ENCODE measurements around the gene ASB8. TPM values are rescaled to one million over a fixed set of nuclear protein-coding genes. Genes with fewer than 3 reads are reported as not detected.

ASB8 gene
- polyA plus RNA-seq, 2 of the 4 experiments (the other 2 are of a cell fraction): 16.2 to 25.6 TPM

DNA sequence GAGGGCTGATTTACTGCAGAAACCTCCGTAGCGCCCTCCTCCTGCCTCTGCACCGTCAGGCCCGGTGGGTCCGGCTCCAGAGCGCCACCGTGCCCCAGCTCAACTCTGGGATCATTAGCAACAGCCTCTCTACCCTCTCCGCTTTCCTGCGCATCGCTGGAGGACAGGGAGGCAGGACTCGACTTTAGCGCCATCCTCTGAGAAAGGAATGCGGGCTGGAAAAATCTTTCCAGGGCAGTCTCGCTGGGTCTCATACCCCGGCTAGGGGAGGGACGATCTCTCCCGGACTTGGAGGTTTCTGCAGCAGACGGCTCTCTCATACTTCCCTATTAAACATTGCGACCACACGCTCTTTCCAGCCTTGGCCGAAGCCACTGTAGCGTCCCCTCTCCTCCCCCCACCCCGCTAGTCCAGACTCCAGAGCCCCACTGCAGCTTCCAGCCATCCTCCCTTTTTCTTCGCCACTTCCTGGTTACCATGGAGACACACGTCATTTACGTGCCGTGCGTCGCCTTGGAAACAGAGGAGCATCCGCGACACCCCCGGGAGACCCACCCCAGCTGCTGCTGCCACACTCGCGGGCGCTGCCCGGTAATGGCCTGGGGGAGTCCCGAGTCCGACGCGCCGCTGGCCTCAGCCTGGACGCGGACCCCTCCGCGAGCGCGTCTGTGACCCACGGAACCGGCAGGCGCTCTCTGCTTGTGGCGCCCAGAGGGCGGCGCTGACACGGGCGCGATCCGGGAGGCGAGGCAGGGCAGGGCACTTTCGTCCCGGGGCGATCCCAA is 26.0 kb upstream of the ASB8 start, which contains the start of gene CCDC184 (continued):
- TF ChIP-seq, protein P1, sequence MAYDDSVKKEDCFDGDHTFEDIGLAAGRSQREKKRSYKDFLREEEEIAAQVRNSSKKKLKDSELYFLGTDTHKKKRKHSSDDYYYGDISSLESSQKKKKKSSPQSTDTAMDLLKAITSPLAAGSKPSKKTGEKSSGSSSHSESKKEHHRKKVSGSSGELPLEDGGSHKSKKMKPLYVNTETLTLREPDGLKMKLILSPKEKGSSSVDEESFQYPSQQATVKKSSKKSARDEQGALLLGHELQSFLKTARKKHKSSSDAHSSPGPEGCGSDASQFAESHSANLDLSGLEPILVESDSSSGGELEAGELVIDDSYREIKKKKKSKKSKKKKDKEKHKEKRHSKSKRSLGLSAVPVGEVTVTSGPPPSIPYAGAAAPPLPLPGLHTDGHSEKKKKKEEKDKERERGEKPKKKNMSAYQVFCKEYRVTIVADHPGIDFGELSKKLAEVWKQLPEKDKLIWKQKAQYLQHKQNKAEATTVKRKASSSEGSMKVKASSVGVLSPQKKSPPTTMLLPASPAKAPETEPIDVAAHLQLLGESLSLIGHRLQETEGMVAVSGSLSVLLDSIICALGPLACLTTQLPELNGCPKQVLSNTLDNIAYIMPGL (CRISPR knock-in tag; IDR thresholded peaks at IDR 0.05; ENCODE audit: borderline replicate concordance): peak; percentile 83
- TF ChIP-seq JUN (IDR thresholded peaks at IDR 0.05) (peak in 1 of 2 experiments; percentile 58; a peak in 1 of 5 replicates), RARB (CRISPR knock-in tag; IDR thresholded peaks at IDR 0.05) (no peak), MYC (IDR thresholded peaks at IDR 0.05; ENCODE audit: borderline replicate concordance, low read length) (no peak), CBX2 (IDR thresholded peaks at IDR 0.05; ENCODE audit: borderline replicate concordance, low read depth) (no peak), TP53 (CRISPR knock-in tag; IDR thresholded peaks at IDR 0.05) (no peak), NPAS2 (CRISPR knock-in tag; IDR thresholded peaks at IDR 0.05; ENCODE audit: borderline replicate concordance) (no peak), CBX8 (IDR thresholded peaks at IDR 0.05) (no peak), RCOR1 (IDR thresholded peaks at IDR 0.05; ENCODE audit: low read depth, low read length) (no peak), NR3C1 (IDR thresholded peaks at IDR 0.05) (no peak), POLR2A (IDR thresholded peaks at IDR 0.05; ENCODE audit: low read length) (peak; percentile 47), ESRRA (IDR thresholded peaks at IDR 0.05; ENCODE audit: borderline replicate concordance, low read length) (no peak), PHF8 (IDR thresholded peaks at IDR 0.05; ENCODE audit: borderline replicate concordance, low read depth) (no peak; the same call in 1 of the 2 replicates), ZFP36 (IDR thresholded peaks at IDR 0.05; ENCODE audit: borderline replicate concordance, partially characterized antibody) (no peak), KDM5A (IDR thresholded peaks at IDR 0.05) (no peak), EHF (CRISPR knock-in tag; IDR thresholded peaks at IDR 0.05) (no peak), ZNF302 (CRISPR knock-in tag; IDR thresholded peaks at IDR 0.05) (no peak), MAZ (IDR thresholded peaks at IDR 0.05; ENCODE audit: borderline replicate concordance, low read depth, low read length) (no peak), RFX5 (IDR thresholded peaks at IDR 0.05) (peak; percentile 69; the same call in 1 of the 2 replicates), KDM1A (IDR thresholded peaks at IDR 0.05; ENCODE audit: low read depth) (peak; percentile 79; the same call in 1 of the 2 replicates), JUNB (IDR thresholded peaks at IDR 0.05) (no peak), SMC3 (IDR thresholded peaks at IDR 0.05) (peak; percentile 21)
- TF ChIP-seq, protein P2, sequence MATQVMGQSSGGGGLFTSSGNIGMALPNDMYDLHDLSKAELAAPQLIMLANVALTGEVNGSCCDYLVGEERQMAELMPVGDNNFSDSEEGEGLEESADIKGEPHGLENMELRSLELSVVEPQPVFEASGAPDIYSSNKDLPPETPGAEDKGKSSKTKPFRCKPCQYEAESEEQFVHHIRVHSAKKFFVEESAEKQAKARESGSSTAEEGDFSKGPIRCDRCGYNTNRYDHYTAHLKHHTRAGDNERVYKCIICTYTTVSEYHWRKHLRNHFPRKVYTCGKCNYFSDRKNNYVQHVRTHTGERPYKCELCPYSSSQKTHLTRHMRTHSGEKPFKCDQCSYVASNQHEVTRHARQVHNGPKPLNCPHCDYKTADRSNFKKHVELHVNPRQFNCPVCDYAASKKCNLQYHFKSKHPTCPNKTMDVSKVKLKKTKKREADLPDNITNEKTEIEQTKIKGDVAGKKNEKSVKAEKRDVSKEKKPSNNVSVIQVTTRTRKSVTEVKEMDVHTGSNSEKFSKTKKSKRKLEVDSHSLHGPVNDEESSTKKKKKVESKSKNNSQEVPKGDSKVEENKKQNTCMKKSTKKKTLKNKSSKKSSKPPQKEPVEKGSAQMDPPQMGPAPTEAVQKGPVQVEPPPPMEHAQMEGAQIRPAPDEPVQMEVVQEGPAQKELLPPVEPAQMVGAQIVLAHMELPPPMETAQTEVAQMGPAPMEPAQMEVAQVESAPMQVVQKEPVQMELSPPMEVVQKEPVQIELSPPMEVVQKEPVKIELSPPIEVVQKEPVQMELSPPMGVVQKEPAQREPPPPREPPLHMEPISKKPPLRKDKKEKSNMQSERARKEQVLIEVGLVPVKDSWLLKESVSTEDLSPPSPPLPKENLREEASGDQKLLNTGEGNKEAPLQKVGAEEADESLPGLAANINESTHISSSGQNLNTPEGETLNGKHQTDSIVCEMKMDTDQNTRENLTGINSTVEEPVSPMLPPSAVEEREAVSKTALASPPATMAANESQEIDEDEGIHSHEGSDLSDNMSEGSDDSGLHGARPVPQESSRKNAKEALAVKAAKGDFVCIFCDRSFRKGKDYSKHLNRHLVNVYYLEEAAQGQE (IDR thresholded peaks at IDR 0.05): no peak
- TF ChIP-seq, protein P3, sequence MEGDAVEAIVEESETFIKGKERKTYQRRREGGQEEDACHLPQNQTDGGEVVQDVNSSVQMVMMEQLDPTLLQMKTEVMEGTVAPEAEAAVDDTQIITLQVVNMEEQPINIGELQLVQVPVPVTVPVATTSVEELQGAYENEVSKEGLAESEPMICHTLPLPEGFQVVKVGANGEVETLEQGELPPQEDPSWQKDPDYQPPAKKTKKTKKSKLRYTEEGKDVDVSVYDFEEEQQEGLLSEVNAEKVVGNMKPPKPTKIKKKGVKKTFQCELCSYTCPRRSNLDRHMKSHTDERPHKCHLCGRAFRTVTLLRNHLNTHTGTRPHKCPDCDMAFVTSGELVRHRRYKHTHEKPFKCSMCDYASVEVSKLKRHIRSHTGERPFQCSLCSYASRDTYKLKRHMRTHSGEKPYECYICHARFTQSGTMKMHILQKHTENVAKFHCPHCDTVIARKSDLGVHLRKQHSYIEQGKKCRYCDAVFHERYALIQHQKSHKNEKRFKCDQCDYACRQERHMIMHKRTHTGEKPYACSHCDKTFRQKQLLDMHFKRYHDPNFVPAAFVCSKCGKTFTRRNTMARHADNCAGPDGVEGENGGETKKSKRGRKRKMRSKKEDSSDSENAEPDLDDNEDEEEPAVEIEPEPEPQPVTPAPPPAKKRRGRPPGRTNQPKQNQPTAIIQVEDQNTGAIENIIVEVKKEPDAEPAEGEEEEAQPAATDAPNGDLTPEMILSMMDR (IDR thresholded peaks at IDR 0.05): peak; percentile 42
- TF ChIP-seq, protein P4, sequence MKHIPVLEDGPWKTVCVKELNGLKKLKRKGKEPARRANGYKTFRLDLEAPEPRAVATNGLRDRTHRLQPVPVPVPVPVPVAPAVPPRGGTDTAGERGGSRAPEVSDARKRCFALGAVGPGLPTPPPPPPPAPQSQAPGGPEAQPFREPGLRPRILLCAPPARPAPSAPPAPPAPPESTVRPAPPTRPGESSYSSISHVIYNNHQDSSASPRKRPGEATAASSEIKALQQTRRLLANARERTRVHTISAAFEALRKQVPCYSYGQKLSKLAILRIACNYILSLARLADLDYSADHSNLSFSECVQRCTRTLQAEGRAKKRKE (CRISPR knock-in tag; IDR thresholded peaks at IDR 0.05; ENCODE audit: low read depth): no peak
- TF ChIP-seq, protein P5, sequence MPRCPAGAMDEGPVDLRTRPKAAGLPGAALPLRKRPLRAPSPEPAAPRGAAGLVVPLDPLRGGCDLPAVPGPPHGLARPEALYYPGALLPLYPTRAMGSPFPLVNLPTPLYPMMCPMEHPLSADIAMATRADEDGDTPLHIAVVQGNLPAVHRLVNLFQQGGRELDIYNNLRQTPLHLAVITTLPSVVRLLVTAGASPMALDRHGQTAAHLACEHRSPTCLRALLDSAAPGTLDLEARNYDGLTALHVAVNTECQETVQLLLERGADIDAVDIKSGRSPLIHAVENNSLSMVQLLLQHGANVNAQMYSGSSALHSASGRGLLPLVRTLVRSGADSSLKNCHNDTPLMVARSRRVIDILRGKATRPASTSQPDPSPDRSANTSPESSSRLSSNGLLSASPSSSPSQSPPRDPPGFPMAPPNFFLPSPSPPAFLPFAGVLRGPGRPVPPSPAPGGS (IDR thresholded peaks at IDR 0.05): no peak
- TF ChIP-seq, protein P6, sequence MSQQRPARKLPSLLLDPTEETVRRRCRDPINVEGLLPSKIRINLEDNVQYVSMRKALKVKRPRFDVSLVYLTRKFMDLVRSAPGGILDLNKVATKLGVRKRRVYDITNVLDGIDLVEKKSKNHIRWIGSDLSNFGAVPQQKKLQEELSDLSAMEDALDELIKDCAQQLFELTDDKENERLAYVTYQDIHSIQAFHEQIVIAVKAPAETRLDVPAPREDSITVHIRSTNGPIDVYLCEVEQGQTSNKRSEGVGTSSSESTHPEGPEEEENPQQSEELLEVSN (IDR thresholded peaks at IDR 0.05; ENCODE audit: borderline replicate concordance, low read depth): peak; percentile 45; the same call in 1 of the 2 replicates

Data from A549 (cell line).